Measurements from ENCODE around the gene NPIPB6. TPM values are rescaled to one million over a fixed set of nuclear protein-coding genes. Genes with fewer than 3 reads are reported as not detected.
"Not testable (repeated sequence)": the region's sequence is repeated elsewhere in the genome, so short reads cannot be mapped to it uniquely, and the experiment has no call there.

Gene NPIPB6
- total RNA-seq = 10 to 100 TPM in 1 of 2 donors, not detected in 1; 13.8 TPM

DNA sequence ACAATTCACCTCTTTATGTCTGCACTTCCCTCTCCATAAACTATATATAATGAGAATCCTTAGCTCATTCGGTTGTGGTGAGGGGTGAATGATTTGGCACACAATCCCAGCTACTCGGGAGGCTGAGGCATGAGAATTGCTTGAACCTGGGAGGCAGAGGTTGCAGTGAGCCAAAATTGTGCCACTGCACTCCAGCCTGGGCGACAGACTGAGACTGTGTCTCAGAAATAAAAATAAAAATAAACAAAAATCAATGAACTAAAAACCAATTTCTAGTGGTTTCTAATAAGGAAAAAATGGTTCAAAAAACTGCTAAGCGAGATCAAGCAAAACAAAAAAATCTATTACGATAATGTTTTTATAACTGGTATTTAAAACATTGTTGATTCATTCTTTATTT is at the start of gene NPIPB6:
Gene NPIPB6 (minus strand): TSS at position 101 of the 400 bp plus-strand sequence. CDS start 686 bp downstream, outside the sequence.
- not testable (repeated sequence) for H3K27ac Mint-ChIP-seq; ATAC-seq; H3K27me3 Mint-ChIP-seq; H3K9me3 Mint-ChIP-seq; DNase-seq (ENCODE audit: low spot score); H3K36me3 Mint-ChIP-seq; H3K4me3 Mint-ChIP-seq; H3K4me1 Mint-ChIP-seq (ENCODE audit: low read depth in 2 of 2)

- H3K4me3 Mint-ChIP-seq = peak within 1 kb of the TSS; percentile 72
- not testable (repeated sequence) for H3K27me3 Mint-ChIP-seq; DNase-seq (ENCODE audit: low spot score); H3K9me3 Mint-ChIP-seq; H3K4me1 Mint-ChIP-seq (ENCODE audit: low read depth in 2 of 2); H3K27ac Mint-ChIP-seq; H3K36me3 Mint-ChIP-seq
- ATAC-seq = peak; percentile 100
Measured at GRCh38 chr16:28403220-28404072, 40.1 kb upstream of the NPIPB6 start, which contains the start of gene EIF3CL. Gene EIF3CL (minus strand): TSS chr16:28403841. CDS start chr16:28403618, 223 bp downstream.

- H3K27me3 Mint-ChIP-seq; H3K9me3 Mint-ChIP-seq; ATAC-seq; DNase-seq (ENCODE audit: low spot score); H3K4me1 Mint-ChIP-seq (ENCODE audit: low read depth in 2 of 2); H3K27ac Mint-ChIP-seq; H3K36me3 Mint-ChIP-seq; H3K4me3 Mint-ChIP-seq: not testable (repeated sequence)
Measured at GRCh38 chr16:28392054-28392453, 28.7 kb upstream of the NPIPB6 start.

- not testable (repeated sequence) for H3K4me1 Mint-ChIP-seq (ENCODE audit: low read depth in 2 of 2); H3K9me3 Mint-ChIP-seq; H3K4me3 Mint-ChIP-seq; H3K27ac Mint-ChIP-seq; DNase-seq (ENCODE audit: low spot score); H3K27me3 Mint-ChIP-seq; ATAC-seq; H3K36me3 Mint-ChIP-seq
Measured at GRCh38 chr16:28382177-28382867, 19.0 kb upstream of the NPIPB6 start.

GRCh38 chr16:28377822-28378221 is 14.5 kb upstream of the NPIPB6 start:
- H3K27ac Mint-ChIP-seq; H3K36me3 Mint-ChIP-seq; DNase-seq (ENCODE audit: low spot score); ATAC-seq; H3K4me1 Mint-ChIP-seq (ENCODE audit: low read depth in 2 of 2); H3K9me3 Mint-ChIP-seq; H3K4me3 Mint-ChIP-seq; H3K27me3 Mint-ChIP-seq: not testable (repeated sequence)

- H3K27ac Mint-ChIP-seq; H3K4me1 Mint-ChIP-seq (ENCODE audit: low read depth in 2 of 2); H3K27me3 Mint-ChIP-seq; ATAC-seq; H3K9me3 Mint-ChIP-seq; H3K4me3 Mint-ChIP-seq; H3K36me3 Mint-ChIP-seq; DNase-seq (ENCODE audit: low spot score): not testable (repeated sequence)
Measured at GRCh38 chr16:28377108-28377625, 13.9 kb upstream of the NPIPB6 start.

DNA sequence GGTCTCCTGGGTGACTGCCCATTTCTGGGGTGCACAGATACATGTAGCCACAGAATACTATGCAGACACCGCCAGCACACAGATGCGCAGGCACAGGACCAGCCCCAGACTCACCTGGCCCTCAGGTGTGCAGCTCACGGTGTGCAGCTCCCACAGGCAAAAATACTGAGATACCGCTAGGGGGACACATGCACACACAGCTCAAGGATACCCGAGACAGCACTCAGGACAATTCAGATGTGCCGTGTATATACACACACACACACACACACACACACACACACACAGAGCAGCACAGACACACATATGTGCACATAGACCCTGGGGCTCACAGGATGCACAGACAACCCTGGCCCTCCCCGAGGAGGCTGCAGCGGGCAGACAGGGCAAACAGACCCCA is 11.8 kb upstream of the NPIPB6 start:
- DNase-seq (ENCODE audit: low spot score); ATAC-seq; H3K4me3 Mint-ChIP-seq; H3K9me3 Mint-ChIP-seq; H3K36me3 Mint-ChIP-seq; H3K27ac Mint-ChIP-seq; H3K27me3 Mint-ChIP-seq; H3K4me1 Mint-ChIP-seq (ENCODE audit: low read depth in 2 of 2): not testable (repeated sequence)

GRCh38 chr16:28374281-28374680 is 11.0 kb upstream of the NPIPB6 start:
- not testable (repeated sequence) for H3K4me1 Mint-ChIP-seq (ENCODE audit: low read depth in 2 of 2); H3K4me3 Mint-ChIP-seq; ATAC-seq; H3K36me3 Mint-ChIP-seq; DNase-seq (ENCODE audit: low spot score); H3K27ac Mint-ChIP-seq; H3K9me3 Mint-ChIP-seq; H3K27me3 Mint-ChIP-seq

- ATAC-seq; H3K9me3 Mint-ChIP-seq; H3K27me3 Mint-ChIP-seq; H3K36me3 Mint-ChIP-seq; DNase-seq (ENCODE audit: low spot score); H3K27ac Mint-ChIP-seq; H3K4me1 Mint-ChIP-seq (ENCODE audit: low read depth in 2 of 2); H3K4me3 Mint-ChIP-seq: not testable (repeated sequence)
Measured at GRCh38 chr16:28367926-28368325, 4.6 kb upstream of the NPIPB6 start.

DNA sequence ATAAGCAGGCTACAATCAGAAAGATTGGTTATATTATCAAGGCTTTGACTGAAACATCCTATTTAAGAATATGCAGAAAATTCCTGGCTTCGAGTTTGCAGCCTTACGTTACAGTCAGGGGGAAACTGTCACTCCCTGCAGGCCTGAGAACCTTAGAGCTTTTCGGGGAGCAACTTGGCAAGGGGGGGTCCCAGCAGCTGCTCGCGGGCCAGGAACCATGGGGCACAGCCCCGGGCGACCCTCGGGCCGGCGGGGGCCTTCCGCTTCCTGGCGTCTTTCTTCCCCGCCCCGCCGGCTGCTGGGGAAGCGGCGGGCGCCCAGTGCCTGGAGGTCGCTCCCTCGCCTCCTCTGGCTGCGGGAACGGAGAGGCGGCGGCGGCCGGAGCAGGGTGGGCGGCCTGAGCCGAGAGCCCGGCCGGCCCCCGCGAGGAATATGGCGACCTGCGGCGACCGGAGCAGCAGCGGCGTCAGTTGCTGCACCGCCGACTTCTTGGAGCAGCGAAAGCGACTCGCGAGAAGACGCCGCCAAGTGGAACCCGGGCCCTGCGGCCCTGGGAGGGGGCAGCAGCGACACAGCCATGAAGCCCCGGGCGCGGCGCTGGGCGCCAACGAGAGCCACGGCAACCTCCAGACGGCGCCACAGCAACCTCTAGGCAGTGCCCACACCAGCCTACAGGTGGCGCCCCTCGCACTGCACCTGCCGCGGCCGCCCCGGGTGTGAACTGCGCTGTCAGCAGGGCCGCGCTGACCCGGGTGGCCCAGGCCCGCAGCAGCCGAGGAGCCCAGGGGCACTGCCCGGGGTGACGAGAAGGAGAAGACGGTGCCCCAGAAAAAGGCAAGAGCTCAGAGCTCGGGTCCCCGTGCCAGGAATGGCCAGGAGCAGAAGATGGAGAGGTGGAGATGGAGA is 1.2 kb upstream of the NPIPB6 start:
- not testable (repeated sequence) for H3K9me3 Mint-ChIP-seq; H3K36me3 Mint-ChIP-seq; H3K4me1 Mint-ChIP-seq (ENCODE audit: low read depth in 2 of 2); H3K27me3 Mint-ChIP-seq; H3K27ac Mint-ChIP-seq; DNase-seq (ENCODE audit: low spot score); H3K4me3 Mint-ChIP-seq
- peak; percentile 99 for ATAC-seq

- not testable (repeated sequence) for H3K9me3 Mint-ChIP-seq; ATAC-seq; DNase-seq (ENCODE audit: low spot score); H3K36me3 Mint-ChIP-seq; H3K4me1 Mint-ChIP-seq (ENCODE audit: low read depth in 2 of 2); H3K27ac Mint-ChIP-seq; H3K4me3 Mint-ChIP-seq; H3K27me3 Mint-ChIP-seq
Measured at GRCh38 chr16:28362600-28362999, 708 bp downstream of the NPIPB6 start.

DNA sequence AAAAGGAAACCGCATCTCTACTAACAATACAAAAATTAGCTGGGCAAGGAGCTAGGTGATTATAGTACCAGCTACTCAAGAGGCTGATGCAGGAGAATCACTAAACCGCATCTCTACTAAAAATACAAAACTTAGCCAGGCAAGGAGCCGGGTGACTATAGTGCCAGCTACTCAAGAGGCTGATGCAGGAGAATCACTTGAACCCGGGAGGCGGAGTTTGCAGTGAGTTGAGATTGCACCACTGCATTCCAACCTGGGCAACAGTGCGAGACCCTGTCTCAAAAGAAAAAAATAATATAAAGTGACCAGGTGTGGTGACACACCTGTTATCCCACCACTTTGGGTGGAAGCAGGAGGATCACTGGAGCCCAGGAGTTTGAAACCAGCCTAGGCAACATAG is 25.1 kb downstream of the NPIPB6 start:
- not testable (repeated sequence) for H3K4me1 Mint-ChIP-seq (ENCODE audit: low read depth in 2 of 2); H3K36me3 Mint-ChIP-seq; H3K27ac Mint-ChIP-seq; H3K9me3 Mint-ChIP-seq; DNase-seq (ENCODE audit: low spot score); H3K27me3 Mint-ChIP-seq; ATAC-seq; H3K4me3 Mint-ChIP-seq

DNA sequence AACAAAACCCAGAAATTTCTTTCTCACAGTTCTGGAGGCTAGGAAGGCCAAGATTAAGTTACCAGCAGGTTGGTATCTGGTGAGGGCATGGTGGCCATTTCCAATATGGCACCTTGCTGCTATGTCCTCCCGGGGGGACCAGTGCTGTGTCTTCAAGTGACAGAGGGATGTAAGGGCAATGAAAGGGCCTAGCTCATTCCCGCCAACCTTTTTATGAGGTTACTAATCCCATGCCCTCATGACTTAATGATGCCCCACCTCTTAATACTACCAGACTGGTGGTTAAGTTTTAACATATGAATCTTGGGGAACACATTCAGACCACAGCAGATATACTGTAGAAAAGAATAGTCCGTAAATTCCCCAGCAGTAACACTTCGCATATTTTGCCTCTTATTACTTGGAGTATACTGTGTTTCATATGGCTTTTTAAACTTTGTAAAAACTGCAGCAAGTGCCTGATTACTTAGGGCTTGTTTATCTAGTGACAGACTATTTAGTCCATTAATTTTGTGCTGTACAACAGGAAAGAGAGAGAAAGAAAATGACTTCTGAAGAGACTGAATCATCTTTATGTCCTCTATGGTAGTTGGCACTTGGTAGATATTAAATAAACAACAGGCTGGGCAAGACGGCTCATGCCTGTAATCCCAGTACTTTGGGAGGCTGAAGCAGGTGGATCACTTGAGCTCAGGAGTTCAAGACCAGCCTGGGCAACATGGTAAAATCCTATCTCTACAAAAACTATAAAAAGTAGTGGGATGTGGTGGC is 26.2 kb downstream of the NPIPB6 start:
- not testable (repeated sequence) for DNase-seq (ENCODE audit: low spot score); H3K36me3 Mint-ChIP-seq; H3K4me1 Mint-ChIP-seq (ENCODE audit: low read depth in 2 of 2); H3K27me3 Mint-ChIP-seq; ATAC-seq; H3K4me3 Mint-ChIP-seq; H3K27ac Mint-ChIP-seq; H3K9me3 Mint-ChIP-seq

Data from natural killer cell treated with Interleukin-12 subunit alpha and Interleukin-12 subunit beta and Interleukin-15 and Interleukin-18, amount 100 ng/mL, for 72 hours (primary cell).